CD4-positive, alpha-beta T cell treated with Interleukin-21 for 1 hour (primary cell): ENCODE measurements around the gene KDM6A.
"Not testable (repeated sequence)": the region's sequence is repeated elsewhere in the genome, so short reads cannot be mapped to it uniquely, and the experiment has no call there.

Source experiments
- DNase-seq: peaks from one replicate; pipeline ENCODE4 v3.0.0-alpha.2; 2020

KDM6A gene

GRCh38 chrX:45011597-45011996 is 138.6 kb downstream of the KDM6A start:
- DNase-seq = no peak

- no peak for DNase-seq
These were observed 145.0 kb downstream of the KDM6A start for GRCh38 chrX:45017946-45018345.

- DNase-seq = no peak
These were observed 149.2 kb downstream of the KDM6A start for GRCh38 chrX:45022150-45022549.

- no peak for DNase-seq
These were observed 151.5 kb downstream of the KDM6A start for GRCh38 chrX:45024501-45024900.

- DNase-seq = no peak
These were observed 153.0 kb downstream of the KDM6A start for GRCh38 chrX:45026036-45026435.

- DNase-seq = no peak
These were observed 158.9 kb downstream of the KDM6A start for GRCh38 chrX:45031830-45032378.

- no peak for DNase-seq
These were observed 162.1 kb downstream of the KDM6A start for GRCh38 chrX:45035071-45035470.

- no peak for DNase-seq
These were observed 163.2 kb downstream of the KDM6A start for GRCh38 chrX:45036161-45036560.

- DNase-seq = not testable (repeated sequence)
These were observed 167.1 kb downstream of the KDM6A start for GRCh38 chrX:45040137-45040536.

GRCh38 chrX:45046417-45046816 is 173.4 kb downstream of the KDM6A start:
- DNase-seq = no peak

- DNase-seq = no peak
These were observed 177.6 kb downstream of the KDM6A start for GRCh38 chrX:45050558-45050957.

- no peak for DNase-seq
These were observed 183.6 kb downstream of the KDM6A start for GRCh38 chrX:45056428-45057145.

GRCh38 chrX:45059906-45060305 is 186.9 kb downstream of the KDM6A start:
- not testable (repeated sequence) for DNase-seq

GRCh38 chrX:45063319-45064095 is 190.5 kb downstream of the KDM6A start:
- DNase-seq = no peak

GRCh38 chrX:45068569-45068968 is 195.6 kb downstream of the KDM6A start:
- peak; percentile 49 for DNase-seq

- peak; percentile 65 for DNase-seq
These were observed 197.4 kb downstream of the KDM6A start for GRCh38 chrX:45070116-45071007.

- DNase-seq = not testable (repeated sequence)
These were observed 200.0 kb downstream of the KDM6A start for GRCh38 chrX:45073011-45073410.

- DNase-seq = no peak
These were observed 204.9 kb downstream of the KDM6A start for GRCh38 chrX:45077748-45078424.

GRCh38 chrX:45083314-45083713 is 210.3 kb downstream of the KDM6A start:
- DNase-seq = peak; percentile 13

GRCh38 chrX:45110494-45110893 is 237.5 kb downstream of the KDM6A start:
- DNase-seq = no peak

- no peak for DNase-seq
These were observed 253.2 kb downstream of the KDM6A start for GRCh38 chrX:45126158-45126557.

- no peak for DNase-seq
These were observed 256.0 kb downstream of the KDM6A start for GRCh38 chrX:45128896-45129454.
